LNCaP clone FGC (cell line): ENCODE data around the gene COL24A1.

Experiments
- DNase-seq: peaks from one replicate; pipeline ENCODE4 v3.0.0-alpha.2; 2011; ENCODE audit warnings: low read depth
- H3K4me3 ChIP-seq: 2 replicates; pipeline ENCODE4 v1.5.1; 2011; ENCODE audit warnings: mild to moderate bottlenecking, low read depth, low read length, control low read depth
- CTCF ChIP-seq: IDR thresholded peaks from 2 replicates; pipeline ENCODE4 v1.5.1; 2012; ENCODE audit warnings: mild to moderate bottlenecking; ENCODE audit not compliant: control insufficient read depth, insufficient read depth; ENCODE audit errors: extremely low read depth

COL24A1 gene

GRCh38 chr1:86146566-86146965 is 10.0 kb downstream of the COL24A1 start:
- no peak for DNase-seq
- no peak overlapping the region for H3K4me3 ChIP-seq
- 0 out of 2 replicates have a peak, but pooled peaks have one; percentile 16 for TF ChIP-seq CTCF

GRCh38 chr1:86140281-86140880 is 16.2 kb downstream of the COL24A1 start:
- H3K4me3 ChIP-seq = no peak overlapping the region
- DNase-seq = no peak
- TF ChIP-seq CTCF = no peak

- H3K4me3 ChIP-seq = no peak overlapping the region
- DNase-seq = no peak
- no peak for TF ChIP-seq CTCF
Observed at GRCh38 chr1:86138746-86139145, 17.8 kb downstream of the COL24A1 start.

- no peak for DNase-seq
- TF ChIP-seq CTCF = no peak
- no peak overlapping the region for H3K4me3 ChIP-seq
Observed at GRCh38 chr1:86137436-86137835, 19.1 kb downstream of the COL24A1 start.

GRCh38 chr1:86119214-86119764 is 37.3 kb downstream of the COL24A1 start:
- no peak overlapping the region for H3K4me3 ChIP-seq
- no peak for DNase-seq
- TF ChIP-seq CTCF = no peak

GRCh38 chr1:86114816-86115400 is 41.7 kb downstream of the COL24A1 start:
- TF ChIP-seq CTCF = no peak
- no peak overlapping the region for H3K4me3 ChIP-seq
- DNase-seq = peak; percentile 10
